Lung (tissue), 16 donors: ENCODE measurements around the gene MAN2B2. TPM values are rescaled to one million over a fixed set of nuclear protein-coding genes. Genes with fewer than 3 reads are reported as not detected.

Experiments
- ATAC-seq: fragments of 200-7000 bp; cut with Tn5 transposase; one replicate; pipeline ENCODE4 v1.9.1; 2020; ENCODE audit warnings: moderate number of reproducible peaks; ENCODE audit not compliant: insufficient read depth, low FRiP score
- DNase-seq, 3 donors: peaks; one replicate each; pipeline ENCODE4 v3.0.0-alpha.2; 2013 to 2017
- H3K27ac ChIP-seq, 2 donors: one replicate each; pipeline ENCODE4 v1.5.1; 2013; ENCODE audit warnings: mild to moderate bottlenecking in 2 of 2, moderate library complexity in 2 of 2, control low read depth in 1 of 2, inconsistent platforms in 1 of 2, low read depth in 1 of 2, low read length in 1 of 2
- H3K27me3 ChIP-seq, 3 donors: one replicate each; pipeline ENCODE4 v1.5.1; 2013; ENCODE audit warnings: low read length in 2 of 3; ENCODE audit not compliant: control insufficient read depth in 3 of 3, insufficient read depth in 3 of 3
- H3K36me3 ChIP-seq, 4 donors: one replicate each; pipeline ENCODE4 v1.5.1; 2013; ENCODE audit warnings: low read length in 4 of 4, mild to moderate bottlenecking in 1 of 4, moderate library complexity in 1 of 4; ENCODE audit not compliant: control insufficient read depth in 4 of 4, insufficient read depth in 4 of 4
- H3K4me1 ChIP-seq, 5 donors: one replicate each; pipeline ENCODE4 v1.5.1; 2013; ENCODE audit warnings: low read length in 5 of 5, mild to moderate bottlenecking in 2 of 5, moderate library complexity in 1 of 5; ENCODE audit not compliant: control insufficient read depth in 5 of 5, insufficient read depth in 5 of 5
- H3K4me3 ChIP-seq: one replicate; pipeline ENCODE4 v1.5.1; 2013; ENCODE audit warnings: mild to moderate bottlenecking, control low read depth, moderate library complexity
- H3K9ac ChIP-seq, 2 donors: one replicate each; pipeline ENCODE4 v1.5.1; 2013; ENCODE audit warnings: low read length in 2 of 2, control low read depth in 1 of 2; ENCODE audit not compliant: insufficient read depth in 1 of 2
- H3K9me3 ChIP-seq, 4 donors: one replicate each; pipeline ENCODE4 v1.5.1; 2013; ENCODE audit warnings: low read length in 3 of 4, mild to moderate bottlenecking in 1 of 4, moderate library complexity in 1 of 4; ENCODE audit not compliant: control insufficient read depth in 4 of 4, insufficient read depth in 3 of 4
- CTCF ChIP-seq: IDR thresholded peaks from 2 replicates; pipeline ENCODE4 v1.5.1; 2012; ENCODE audit warnings: mild to moderate bottlenecking; ENCODE audit errors: control extremely low read depth, extremely low read depth
- WGBS, 2 donors: extraction: QIAGEN DNeasy Blood & Tissue Kit; methylation state at CpG; one replicate each; pipeline ENCODE4 v1.1.7; 2013; 5-methylcytosine and 5-hydroxymethylcytosine counted together
- long read RNA-seq, 5 donors: transcript quantifications; one replicate each; lab custom pipeline, GENCODE V29; 2026
- polyA plus RNA-seq, 2 donors: library from polyadenylated mRNA; stranded (reverse); fragments of 200-250 nt; gene quantifications; one replicate each; pipeline ENCODE4 v1.2.1, GENCODE V29; 2013
- total RNA-seq, 2 donors: library from RNA; depleted of rRNA in 1 of 2; stranded (reverse); fragments of >200 nt in 1 of 2; gene quantifications; one replicate each; pipeline ENCODE4 v1.2.1, GENCODE V29; 2014 to 2021
- donor health status: control.
- donor health status: control.
- donor health status: Bipolar disorder and iron deficiency.
- donor health status: healthy.
- donor health status: DM: yes; HTN: yes; CAD: no.

Gene MAN2B2
- total RNA-seq (10 to 100 TPM; 12.2 to 36.1 TPM), polyA plus RNA-seq (10 to 100 TPM in 1 of 2 donors, 1 to 10 TPM in 1; 6.5 to 20.8 TPM)
- long read RNA-seq, donor 1, full-length matches to known transcripts, result 2 of 2 reads
- long read RNA-seq, donor 1, partial matches to known transcripts, result 0 of 2 reads
- long read RNA-seq, donor 1, other reads (novel, unspliced or antisense), result 0 of 2 reads
- long read RNA-seq, donor 2, result 0 reads
- long read RNA-seq, donor 3, result 0 reads
- long read RNA-seq, donor 4, result 0 reads
- long read RNA-seq, donor 5, full-length matches to known transcripts, result 2 of 80 reads
- long read RNA-seq, donor 5, partial matches to known transcripts, result 73 of 80 reads
- long read RNA-seq, donor 5, other reads (novel, unspliced or antisense), result 5 of 80 reads

- ATAC-seq (peak; percentile 98), DNase-seq (peak; percentile 89 to 92 (median 92))
Measured at GRCh38 chr4:6574747-6575502, at the start of gene MAN2B2. MAN2B2 (plus strand) TSS chr4:6575189; CDS start chr4:6575211, 22 bp downstream.

GRCh38 chr4:6525474-6525873, 49.5 kb upstream of the MAN2B2 start:
- Histone ChIP-seq H3K27me3 (no peaks in the 10 kb centered on the region), H3K4me3 (no peak overlapping the region), H3K36me3 (no peaks in the 10 kb centered on the region), H3K9ac (no peak overlapping the region), H3K9me3 (no peaks in the 10 kb centered on the region), H3K4me1 (no peaks in the 10 kb centered on the region), H3K27ac (no peak overlapping the region)
- DNase-seq, result no peak
- no peak for TF ChIP-seq CTCF
- no peak for ATAC-seq
- WGBS, 2 donors, result 87 to 88% methylated on average over 9 of the region's 9 CpGs

More at GRCh38 chr4:6574747-6575502, at the start of gene MAN2B2:
- H3K9ac ChIP-seq, result peak within 1 kb of the TSS; percentile 5 to 47
- peaks cover 0 to 10% (median 8%) of the 10 kb centered on the region in 3 donors for H3K27me3 ChIP-seq
- 1% methylated on average over 51 to 62 of the region's 62 CpGs for WGBS, 2 donors
- H3K36me3 ChIP-seq, result peaks cover 3 to 18% (median 12%) of the 10 kb centered on the region in 4 donors
- peak within 1 kb of the TSS; percentile 89 for H3K4me3 ChIP-seq
- no peak for TF ChIP-seq CTCF
- peaks cover 0 to 9% (median 0%) of the 10 kb centered on the region in 4 donors for H3K9me3 ChIP-seq
- peak within 1 kb of the TSS; percentile 57 to 78 for H3K27ac ChIP-seq
- peaks cover 0 to 16% (median 6%) of the 10 kb centered on the region in 5 donors for H3K4me1 ChIP-seq

GRCh38 chr4:6526156-6526555, 48.8 kb upstream of the MAN2B2 start:
- Histone ChIP-seq H3K36me3 (no peaks in the 10 kb centered on the region), H3K9me3 (no peaks in the 10 kb centered on the region), H3K9ac (no peak overlapping the region), H3K4me3 (no peak overlapping the region), H3K4me1 (no peaks in the 10 kb centered on the region), H3K27me3 (no peaks in the 10 kb centered on the region), H3K27ac (no peak overlapping the region)
- WGBS, 2 donors, result 68 to 72% methylated on average over 5 of the region's 5 CpGs
- no peak for TF ChIP-seq CTCF
- DNase-seq (peak in 2 of 3 donors; percentile 4 to 27), ATAC-seq (no peak)
